Fibroblast of mammary gland (primary cell): ENCODE data around the gene MRPL55.

Experiments
- DNase-seq: peaks from one replicate; pipeline ENCODE4 v3.0.0-alpha.2; 2010; ENCODE audit warnings: low read depth
- H3K4me3 ChIP-seq: 2 replicates; pipeline ENCODE4 v1.5.1; 2011; ENCODE audit warnings: low read depth, mild to moderate bottlenecking, low read length, moderate library complexity; ENCODE audit not compliant: control insufficient read depth
- CTCF ChIP-seq: conservative IDR thresholded peaks from 2 replicates; pipeline ENCODE4 v1.5.1; 2011; ENCODE audit warnings: low read depth, low read length, inconsistent platforms; ENCODE audit not compliant: control insufficient read depth, insufficient read depth

The MRPL55 gene

GRCh38 chr1:228084325-228084724 is 24.8 kb downstream of the MRPL55 start:
- DNase-seq, result peak; percentile 96
- peak overlapping the region; percentile 96 for H3K4me3 ChIP-seq
- no peak for TF ChIP-seq CTCF

- no peak for TF ChIP-seq CTCF
- peak overlapping the region; percentile 96 for H3K4me3 ChIP-seq
- DNase-seq, result no peak
Measured at GRCh38 chr1:228083871-228084278, 25.2 kb downstream of the MRPL55 start.

GRCh38 chr1:228082918-228083870 is 25.9 kb downstream of the MRPL55 start:
- TF ChIP-seq CTCF, result no peak
- DNase-seq, result no peak
- H3K4me3 ChIP-seq, result peak overlapping the region; percentile 96

GRCh38 chr1:228082214-228082917 is 26.7 kb downstream of the MRPL55 start, which contains the start of gene ARF1:
TSS of gene ARF1 (plus strand) at chr1:228082708. CDS start at chr1:228097115, 14,407 bp downstream.
- H3K4me3 ChIP-seq, result peak within 1 kb of the TSS; percentile 96
- no peak for TF ChIP-seq CTCF
- DNase-seq, result peak; percentile 92

- TF ChIP-seq CTCF, result no peak
- no peak for DNase-seq
- peak overlapping the region; percentile 60 for H3K4me3 ChIP-seq
Measured at GRCh38 chr1:228081578-228082213, 27.4 kb downstream of the MRPL55 start.

- peak overlapping the region; percentile 60 for H3K4me3 ChIP-seq
- no peak for DNase-seq
- no peak for TF ChIP-seq CTCF
Measured at GRCh38 chr1:228081144-228081543, 28.0 kb downstream of the MRPL55 start.
